Keratinocyte (primary cell): Measurements from ENCODE around the gene ZNF423.

Experiments
- EZH2 ChIP-seq: IDR thresholded peaks from one replicate; pipeline ENCODE4 v1.6.1; 2012; ENCODE audit warnings: inconsistent platforms, mild to moderate bottlenecking, low read length, moderate library complexity
- TF ChIP-seq, protein P1 (sequence below), 3 experiments: IDR thresholded peaks in 1 of 3; conservative IDR thresholded peaks in 1 of 3; optimal IDR thresholded peaks in 1 of 3; 2 replicates in 2 of 3; 3 replicates in 1 of 3; pipeline versions ENCODE3 to v1.5.1; 2011; ENCODE audit warnings: low read length in 3 of 3, mild to moderate bottlenecking in 3 of 3, moderate library complexity in 2 of 3, control low read depth in 1 of 3, inconsistent platforms in 1 of 3; ENCODE audit not compliant: insufficient read depth in 2 of 3; ENCODE audit errors: extremely low read depth in 1 of 3

DNA sequence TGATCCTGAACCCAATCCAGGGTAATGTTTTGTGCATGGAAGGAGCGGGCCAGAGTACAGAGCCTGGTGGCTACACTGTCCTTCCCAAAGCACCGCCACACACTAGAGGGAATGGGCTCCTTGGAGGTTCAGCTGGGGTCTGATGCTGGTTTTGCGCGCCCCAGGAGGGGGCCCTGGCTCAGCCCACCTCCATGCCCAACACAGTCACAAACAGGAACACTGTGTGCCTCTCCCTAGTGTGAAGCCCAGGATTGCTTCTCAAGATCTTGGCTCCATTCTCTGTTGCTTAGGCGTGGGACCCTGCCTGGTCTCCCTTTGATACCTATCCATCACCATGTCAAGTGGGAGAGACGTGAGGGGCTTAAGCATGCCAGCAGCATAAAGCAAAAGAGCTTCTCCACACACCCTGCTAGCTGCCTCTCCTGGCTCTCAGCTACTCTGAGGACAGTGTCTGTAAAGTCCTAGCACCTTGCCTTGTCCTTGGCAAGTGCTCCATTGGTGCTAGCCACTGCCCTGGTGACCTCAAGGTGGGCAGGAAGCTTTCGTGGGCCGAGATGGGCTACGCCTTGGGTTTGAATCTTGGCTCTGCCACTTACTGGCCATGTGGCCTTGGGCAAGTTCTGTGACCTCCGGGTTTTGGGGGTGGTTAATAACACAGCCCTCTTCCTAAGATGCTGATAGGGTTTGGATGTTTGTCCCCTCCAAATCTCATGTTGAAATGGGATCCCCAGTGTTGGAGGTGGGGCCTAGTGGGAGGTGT is 360.1 kb downstream of the ZNF423 start:
- TF ChIP-seq, protein P1, sequence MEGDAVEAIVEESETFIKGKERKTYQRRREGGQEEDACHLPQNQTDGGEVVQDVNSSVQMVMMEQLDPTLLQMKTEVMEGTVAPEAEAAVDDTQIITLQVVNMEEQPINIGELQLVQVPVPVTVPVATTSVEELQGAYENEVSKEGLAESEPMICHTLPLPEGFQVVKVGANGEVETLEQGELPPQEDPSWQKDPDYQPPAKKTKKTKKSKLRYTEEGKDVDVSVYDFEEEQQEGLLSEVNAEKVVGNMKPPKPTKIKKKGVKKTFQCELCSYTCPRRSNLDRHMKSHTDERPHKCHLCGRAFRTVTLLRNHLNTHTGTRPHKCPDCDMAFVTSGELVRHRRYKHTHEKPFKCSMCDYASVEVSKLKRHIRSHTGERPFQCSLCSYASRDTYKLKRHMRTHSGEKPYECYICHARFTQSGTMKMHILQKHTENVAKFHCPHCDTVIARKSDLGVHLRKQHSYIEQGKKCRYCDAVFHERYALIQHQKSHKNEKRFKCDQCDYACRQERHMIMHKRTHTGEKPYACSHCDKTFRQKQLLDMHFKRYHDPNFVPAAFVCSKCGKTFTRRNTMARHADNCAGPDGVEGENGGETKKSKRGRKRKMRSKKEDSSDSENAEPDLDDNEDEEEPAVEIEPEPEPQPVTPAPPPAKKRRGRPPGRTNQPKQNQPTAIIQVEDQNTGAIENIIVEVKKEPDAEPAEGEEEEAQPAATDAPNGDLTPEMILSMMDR (optimal IDR thresholded peaks at IDR 0.05 in 1 of 3, IDR thresholded peaks at IDR 0.05 in 1 of 3, conservative IDR thresholded peaks at IDR 0.05 in 1 of 3; ENCODE audit: extremely low read depth in 1 of 3, insufficient read depth in 2 of 3, low read length in 3 of 3) = no peak
- no peak for TF ChIP-seq EZH2
